BJ (cell line): ENCODE data around the gene TMEM82. TPM values are rescaled to one million over a fixed set of nuclear protein-coding genes. Genes with fewer than 3 reads are reported as not detected.

Experiments
- CTCF ChIA-PET: fragments of 350-600 bp; formaldehyde crosslinking; extraction: SDS; loops from one replicate; lab custom pipeline; 2021; ENCODE audit warnings: antibody characterized with exemption, inconsistent platforms; lab: Yijun Ruan, JAX
- POLR2A ChIA-PET: fragments of 300-600 bp; sonication (Branson Sonifier 250); formaldehyde crosslinking; extraction: SDS; loops from one replicate; lab custom pipeline; 2021; ENCODE audit warnings: antibody characterized with exemption; lab: Charles Lee
- DNase-seq: peaks from one replicate; pipeline ENCODE4 v3.0.0-alpha.2; 2011; ENCODE audit warnings: low read depth
- H3K27me3 ChIP-seq: 2 replicates; pipeline ENCODE4 v1.6.0; 2011; ENCODE audit warnings: low read length; ENCODE audit not compliant: control insufficient read depth, insufficient read depth
- H3K36me3 ChIP-seq: 2 replicates; pipeline ENCODE4 v1.5.1; 2011; ENCODE audit warnings: low read length; ENCODE audit not compliant: control insufficient read depth, insufficient read depth
- H3K4me3 ChIP-seq: 2 replicates; pipeline ENCODE4 v1.5.1; 2011; ENCODE audit warnings: low read depth, mild to moderate bottlenecking, control low read depth, low read length
- CTCF ChIP-seq: IDR thresholded peaks from 2 replicates; pipeline ENCODE4 v1.5.1; 2011; ENCODE audit warnings: low read depth, mild to moderate bottlenecking, control low read depth, inconsistent platforms, low read length, moderate library complexity; ENCODE audit not compliant: insufficient read depth
- polyA plus RNA-seq: library from polyadenylated mRNA; depleted of rRNA; stranded (reverse); fragments of >200 nt; gene quantifications from 2 replicates; pipeline ENCODE4 v1.2.3, GENCODE V29; 2011

The TMEM82 gene
- polyA plus RNA-seq, 1 experiment: not detected

GRCh38 chr1:15724949-15725880 is 17.1 kb upstream of the TMEM82 start:
- CTCF ChIA-PET: no interaction called here
- Histone ChIP-seq H3K27me3 (no peaks in the 10 kb centered on the region), H3K36me3 (peaks cover 43% of the 10 kb centered on the region), H3K4me3 (no peak overlapping the region)
- TF ChIP-seq CTCF: no peak
- no peak for DNase-seq
- POLR2A ChIA-PET: no interaction called here

- no peak for DNase-seq
- Histone ChIP-seq H3K4me3 (no peak overlapping the region), H3K27me3 (no peaks in the 10 kb centered on the region), H3K36me3 (peaks cover 46% of the 10 kb centered on the region)
- POLR2A ChIA-PET: no interaction called here
- TF ChIP-seq CTCF: no peak
- CTCF ChIA-PET: interaction anchor here (0.8 to 1.1 kb wide), 2 partner anchors 13 to 14 kb away, joined by 3 read pairs; no protein-coding TSS in a partner anchor
These were observed 15.8 kb upstream of the TMEM82 start for GRCh38 chr1:15726508-15726907.

GRCh38 chr1:15727021-15727420 is 15.3 kb upstream of the TMEM82 start:
- H3K36me3 ChIP-seq: peaks cover 50% of the 10 kb centered on the region
- no peaks in the 10 kb centered on the region for H3K27me3 ChIP-seq
- CTCF ChIA-PET: interaction anchor here (0.8 to 1.1 kb wide), 2 partner anchors 13 to 14 kb away, joined by 3 read pairs; no protein-coding TSS in a partner anchor
- POLR2A ChIA-PET: no interaction called here
- DNase-seq: no peak
- no peak overlapping the region for H3K4me3 ChIP-seq
- TF ChIP-seq CTCF: no peak

- H3K27me3 ChIP-seq: no peaks in the 10 kb centered on the region
- H3K4me3 ChIP-seq: no peak overlapping the region
- no peak for TF ChIP-seq CTCF
- no peak for DNase-seq
- H3K36me3 ChIP-seq: peaks cover 54% of the 10 kb centered on the region
- POLR2A ChIA-PET: no interaction called here
- CTCF ChIA-PET: interaction anchor here (1.1 kb wide), 1 partner anchor 14 kb away, joined by 3 read pairs; no protein-coding TSS in a partner anchor
These were observed 14.9 kb upstream of the TMEM82 start for GRCh38 chr1:15727424-15727823.

- ChIA-PET POLR2A (no interaction called here), CTCF (interaction anchor here (1.1 kb wide), 1 partner anchor 14 kb away, joined by 3 read pairs; no protein-coding TSS in a partner anchor)
- Histone ChIP-seq H3K27me3 (no peaks in the 10 kb centered on the region), H3K4me3 (no peak overlapping the region), H3K36me3 (peaks cover 56% of the 10 kb centered on the region)
- no peak for TF ChIP-seq CTCF
- DNase-seq: no peak
These were observed 14.3 kb upstream of the TMEM82 start for GRCh38 chr1:15727866-15728534.
